Mesenteric fat pad (tissue), 1 donor: ENCODE results near the gene OXNAD1. TPM values are rescaled to one million over a fixed set of nuclear protein-coding genes. Genes with fewer than 3 reads are reported as not detected.

Source experiments
- DNase-seq: peaks from one replicate; pipeline ENCODE4 v3.0.0-alpha.2; 2020; ENCODE audit warnings: low spot score
- total RNA-seq: library from RNA; stranded (reverse); fragmentation: NEBNext Ultra II Directional; extraction: Animal tissue kit (Norgen Biotek cat#: 25700); gene quantifications from one replicate; pipeline ENCODE4 v1.2.1, GENCODE V29; 2021
- donor health status: DM: yes; HTN: yes; CAD: no.

The OXNAD1 gene
- total RNA-seq, 1 donor from 2014 or later: 14.3 TPM

DNA sequence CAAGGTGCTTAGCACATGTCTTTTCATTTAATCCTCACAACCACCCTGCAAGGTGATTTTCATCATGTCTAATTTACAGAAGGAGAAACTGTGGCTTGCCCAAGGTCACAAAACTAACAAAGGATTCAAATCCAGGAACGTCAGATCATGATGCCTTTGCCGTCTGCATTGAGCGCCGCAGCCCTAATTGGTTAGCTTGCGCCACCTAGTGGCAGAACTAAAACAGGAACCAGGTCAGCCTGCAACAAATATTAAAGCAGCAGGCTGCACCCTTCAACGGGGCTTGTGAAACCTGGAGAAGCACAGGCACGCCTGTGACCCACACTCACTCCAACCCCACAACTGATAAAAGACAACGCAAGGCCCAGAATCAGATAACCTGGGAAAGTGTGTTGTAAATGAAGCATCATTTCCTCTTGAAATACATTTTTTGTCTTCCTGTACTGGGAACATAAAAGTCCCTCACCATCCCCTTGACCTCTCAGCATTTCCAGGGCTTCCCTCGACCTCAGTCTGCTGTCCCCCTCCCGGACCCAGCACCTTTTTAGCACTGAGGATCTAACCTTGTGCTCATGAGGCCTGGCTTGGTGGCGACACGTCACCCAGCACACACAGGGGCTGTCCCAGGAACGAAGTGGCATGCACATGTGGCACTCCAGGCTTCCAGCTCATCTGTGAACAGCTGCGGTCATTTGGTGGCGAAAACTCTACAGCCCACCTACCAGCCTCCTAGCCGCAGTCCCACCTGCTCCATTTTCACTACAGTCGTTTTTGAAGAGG lies 17.5 kb upstream of the OXNAD1 start:
- no peak for DNase-seq

DNA sequence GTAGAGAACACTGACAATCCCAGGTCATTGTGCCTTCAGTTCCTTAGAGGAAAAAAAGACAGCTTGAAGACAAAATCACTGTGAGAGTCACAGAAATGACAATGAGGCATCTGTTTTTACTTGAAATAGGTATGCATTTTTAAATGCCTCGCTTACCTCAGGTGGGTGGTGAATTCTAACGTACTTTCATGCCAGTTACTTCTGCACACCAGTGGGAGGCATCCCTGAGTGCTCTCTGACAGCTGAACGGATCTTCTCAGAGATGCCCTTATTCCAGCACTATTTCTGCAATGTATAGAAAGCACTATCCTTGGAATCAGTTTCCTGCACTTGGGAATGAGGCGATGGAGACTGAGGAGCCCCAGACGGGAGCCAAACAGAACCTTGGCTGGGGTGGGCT lies 16.5 kb upstream of the OXNAD1 start:
- no peak for DNase-seq

GRCh38 chr3:16249336-16249735 lies 15.7 kb upstream of the OXNAD1 start:
- no peak for DNase-seq

DNA sequence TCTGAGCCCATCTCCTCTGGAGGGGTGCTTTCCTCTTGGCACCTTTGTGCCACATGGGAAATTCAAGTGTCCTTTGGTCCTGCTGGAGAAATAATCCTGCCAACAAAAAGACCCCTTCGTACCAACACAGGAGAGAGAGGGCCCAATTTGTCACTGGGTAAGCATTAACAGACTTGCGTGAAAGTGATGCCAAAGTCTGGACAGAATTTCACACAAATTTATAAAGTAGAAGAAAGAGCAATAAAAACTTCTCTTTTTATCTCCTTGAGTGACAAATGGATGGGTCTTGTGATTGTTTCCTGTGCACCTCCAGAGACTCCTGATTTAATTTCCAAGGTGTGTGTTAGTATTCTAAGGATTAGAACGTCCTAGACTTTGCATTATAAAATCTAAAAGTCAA lies 15.1 kb upstream of the OXNAD1 start:
- no peak for DNase-seq

DNA sequence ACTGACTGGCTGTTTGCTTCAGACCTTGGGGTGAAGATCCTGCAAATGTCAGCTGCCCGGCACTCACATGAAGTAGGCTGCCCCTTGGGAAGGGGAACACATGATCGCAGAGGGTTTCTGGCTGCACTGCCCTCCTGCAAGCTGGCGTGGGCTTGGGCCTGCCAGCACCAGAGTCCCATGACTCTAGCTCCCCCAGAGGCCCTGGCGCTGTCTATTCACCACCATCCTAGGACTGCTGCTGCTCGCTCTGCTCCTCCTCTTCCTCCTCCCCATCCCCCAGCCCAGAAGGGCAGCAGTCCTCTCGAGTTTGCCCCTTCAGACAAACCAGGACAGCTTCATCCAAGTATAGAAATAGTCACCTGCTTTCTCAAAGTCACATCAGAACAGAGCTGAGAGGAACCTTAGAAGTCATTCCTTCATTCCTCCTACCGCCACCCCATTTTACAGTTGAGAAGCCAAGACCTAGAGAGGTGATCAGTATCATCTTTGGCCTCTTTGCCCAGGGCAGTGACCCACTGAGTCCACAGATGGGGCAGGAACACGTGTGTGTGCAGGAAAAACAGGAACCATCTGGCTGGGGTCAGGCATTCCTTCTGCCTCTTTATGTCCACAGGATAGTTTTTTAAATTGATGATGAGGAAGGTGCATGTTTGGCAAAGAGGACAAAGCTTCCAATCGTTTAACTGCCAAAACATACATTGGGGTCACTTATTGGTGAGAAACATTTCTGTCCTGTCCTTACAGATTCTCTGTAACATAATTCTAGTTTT lies 13.5 kb upstream of the OXNAD1 start:
- no peak for DNase-seq

DNA sequence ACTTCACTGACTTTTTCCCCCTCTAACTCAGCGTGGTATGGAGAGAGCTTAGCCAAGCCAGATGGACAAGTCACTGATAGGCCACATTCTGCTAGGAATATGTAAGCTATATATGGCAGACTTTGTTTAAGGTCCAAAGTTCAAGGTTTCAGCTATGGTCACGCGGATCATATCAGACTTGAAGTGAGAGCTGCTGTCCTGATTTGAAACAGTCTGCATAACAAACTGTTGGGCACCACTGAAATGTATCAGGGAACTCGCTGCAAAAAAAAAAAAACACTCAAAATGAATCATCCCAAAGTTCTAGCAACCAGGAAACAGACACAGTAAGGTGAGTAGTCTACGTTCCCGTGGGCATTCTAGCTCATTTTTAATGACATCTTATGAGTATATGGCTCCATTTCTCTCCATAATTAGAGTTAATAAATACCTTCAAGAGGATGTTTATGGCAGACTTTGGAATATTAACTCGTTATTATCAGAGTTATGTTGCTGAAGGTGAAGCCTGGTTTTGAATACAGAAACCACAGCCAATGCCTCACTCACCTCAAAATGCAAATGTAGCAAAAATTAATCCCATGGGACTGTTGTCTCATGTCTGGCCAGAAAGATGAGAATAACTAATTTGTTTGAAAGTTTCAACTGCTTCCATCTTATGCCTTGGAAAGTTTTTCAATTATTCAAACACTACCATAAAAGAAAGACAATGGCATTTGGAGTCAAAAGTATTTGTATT lies 12.6 kb upstream of the OXNAD1 start:
- no peak for DNase-seq

DNA sequence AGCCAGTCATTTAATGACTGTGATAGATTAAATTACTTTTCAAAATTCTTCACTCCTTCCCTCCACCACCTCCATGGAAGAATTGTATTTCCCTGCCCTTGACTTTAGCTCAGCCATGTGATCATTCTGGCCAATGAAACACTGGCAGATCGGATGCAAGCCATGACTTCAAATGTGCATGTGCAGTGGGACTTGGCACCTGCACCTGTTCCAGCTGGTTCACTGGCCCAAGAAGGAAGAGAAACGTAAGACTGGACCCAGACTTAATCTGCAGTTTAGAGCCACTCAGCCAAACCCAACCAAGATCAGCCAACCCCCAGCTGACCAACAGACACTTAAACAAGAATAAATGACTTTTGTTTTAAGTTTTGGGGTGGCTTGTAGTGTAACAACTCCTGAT lies 12.0 kb upstream of the OXNAD1 start:
- no peak for DNase-seq

- DNase-seq: no peak
Measured at GRCh38 chr3:16253601-16254000, 11.4 kb upstream of the OXNAD1 start.

GRCh38 chr3:16254916-16255315 lies 10.1 kb upstream of the OXNAD1 start:
- no peak for DNase-seq

- DNase-seq: no peak
Measured at GRCh38 chr3:16255326-16255725, 9.7 kb upstream of the OXNAD1 start.

DNA sequence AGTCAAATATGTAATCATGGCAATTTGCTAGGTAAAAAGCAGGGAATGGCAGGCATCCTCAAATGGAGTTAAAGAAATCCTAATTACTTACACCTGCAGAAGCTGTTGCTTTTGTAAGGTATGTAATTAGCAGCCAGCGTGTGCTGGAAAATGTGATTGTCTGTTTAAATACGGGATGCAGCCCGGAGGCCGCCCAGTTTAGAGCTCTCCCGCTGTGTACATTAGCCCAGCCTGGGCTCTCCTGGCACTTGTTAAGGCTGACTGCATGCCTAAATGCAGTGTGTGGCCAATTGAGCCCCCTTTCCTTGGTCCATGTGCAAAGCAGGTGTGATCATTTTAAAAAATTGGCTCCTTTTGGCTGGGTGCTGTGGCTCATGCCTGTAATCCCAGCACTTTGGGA lies 9.3 kb upstream of the OXNAD1 start:
- no peak for DNase-seq

GRCh38 chr3:16257309-16257708 lies 7.7 kb upstream of the OXNAD1 start:
- no peak for DNase-seq

- no peak for DNase-seq
Measured at GRCh38 chr3:16258177-16258576, 6.8 kb upstream of the OXNAD1 start.

DNA sequence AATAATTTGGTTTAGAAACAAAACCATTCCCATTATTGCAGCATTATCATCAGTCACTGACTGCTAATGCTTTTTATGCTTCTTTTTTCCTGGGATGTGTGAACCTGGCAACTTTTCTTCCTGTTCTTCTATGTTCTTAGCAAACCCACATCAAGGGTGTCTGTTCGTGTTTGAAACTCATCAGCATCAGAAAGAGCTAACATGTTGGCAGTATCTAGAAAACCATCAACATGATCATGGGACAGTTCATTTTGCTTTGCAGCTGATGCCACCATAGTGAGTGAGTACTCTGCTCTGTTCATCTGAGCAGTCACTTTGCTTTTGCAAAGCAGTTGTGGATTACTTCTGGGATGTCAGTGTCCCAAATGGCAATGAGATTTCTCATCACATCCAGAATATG lies 6.1 kb upstream of the OXNAD1 start:
- DNase-seq: no peak

GRCh38 chr3:16260046-16260445 lies 5.0 kb upstream of the OXNAD1 start:
- no peak for DNase-seq

GRCh38 chr3:16262174-16262573 lies 2.8 kb upstream of the OXNAD1 start:
- no peak for DNase-seq

GRCh38 chr3:16264174-16264707 lies 771 bp upstream of the OXNAD1 start:
- no peak for DNase-seq

DNA sequence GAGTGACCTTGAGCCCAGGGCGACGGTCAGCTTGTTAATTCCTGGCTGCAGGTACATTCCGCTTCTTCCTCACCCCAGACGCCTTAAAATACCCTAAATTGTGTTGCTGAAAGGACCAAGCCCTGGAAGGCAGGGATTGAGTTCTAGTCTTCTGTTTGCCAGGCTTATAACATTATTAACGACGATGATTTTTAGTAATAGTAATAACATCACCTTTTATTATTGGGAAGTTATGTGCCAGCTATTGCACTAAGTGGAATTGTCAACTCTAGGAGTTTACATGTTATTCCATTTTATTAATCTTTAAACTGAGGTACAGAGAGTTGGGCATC lies 409 bp downstream of the OXNAD1 start:
- no peak for DNase-seq

DNA sequence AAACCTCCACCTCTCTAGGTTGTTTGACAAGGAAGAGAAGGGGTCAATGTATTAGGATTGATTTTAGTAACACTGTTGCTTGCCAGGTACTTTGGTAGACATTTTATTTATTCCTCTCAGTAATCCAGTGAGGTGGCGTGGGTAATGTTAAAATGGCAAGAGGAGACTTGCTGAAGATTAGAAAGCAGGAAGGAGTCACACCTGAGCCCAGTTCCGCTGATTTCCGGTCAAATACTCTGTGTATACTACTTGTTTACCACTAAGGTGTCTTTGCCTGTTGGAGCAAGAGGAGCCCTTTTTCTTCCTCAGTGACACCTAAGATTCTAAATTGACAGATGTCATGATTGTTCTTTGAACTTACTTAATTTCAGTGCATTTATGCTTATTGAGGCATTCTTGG lies 1.7 kb downstream of the OXNAD1 start:
- no peak for DNase-seq

DNA sequence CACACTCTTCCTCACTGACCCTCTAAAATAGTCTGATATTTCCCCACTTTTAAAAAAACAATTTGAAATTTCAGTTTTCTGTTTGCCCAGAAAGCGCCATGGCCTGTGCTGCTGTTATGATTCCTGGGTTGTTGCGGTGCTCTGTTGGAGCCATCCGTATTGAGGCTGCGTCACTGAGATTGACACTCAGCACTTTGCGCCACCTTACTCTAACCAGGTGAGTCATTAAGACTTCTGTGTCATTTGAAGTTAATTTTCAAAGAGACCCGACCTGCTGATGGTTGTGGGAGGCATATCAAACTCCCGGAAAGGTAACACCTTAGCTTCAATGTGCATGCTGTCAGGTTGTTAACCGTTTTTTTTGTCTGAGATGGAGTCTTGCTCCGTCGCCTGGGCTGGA lies 5.8 kb downstream of the OXNAD1 start:
- DNase-seq: no peak

GRCh38 chr3:16272588-16272987 lies 7.6 kb downstream of the OXNAD1 start:
- no peak for DNase-seq

DNA sequence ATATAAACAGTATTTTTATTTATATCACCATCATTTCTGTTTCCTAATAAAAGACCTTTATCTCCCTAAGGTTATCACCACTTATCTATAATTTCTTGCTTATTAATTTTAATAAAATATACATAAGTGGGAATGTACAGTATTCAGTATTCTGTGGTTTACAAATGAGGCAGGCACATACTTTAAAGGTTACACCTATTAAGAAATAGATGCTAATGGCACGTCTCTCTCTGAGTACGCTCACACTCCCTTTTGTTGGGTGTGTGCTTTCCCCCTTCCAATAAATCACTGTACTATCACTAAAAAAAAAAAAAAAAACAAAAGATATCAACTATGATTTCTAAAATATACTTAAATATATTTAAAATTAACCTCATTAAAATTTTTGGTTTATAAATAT lies 8.9 kb downstream of the OXNAD1 start:
- DNase-seq: no peak
